Panc1 (cell line): ENCODE measurements around the gene HIGD1A.

Experiments used
- POLR2AphosphoS5 ChIP-seq: IDR thresholded peaks from 2 replicates; pipeline ENCODE4 v1.6.1; 2012; ENCODE audit warnings: mild to moderate bottlenecking, low read depth, low read length, moderate library complexity
- TF ChIP-seq, protein P1 (sequence below): fragments of 450-650 bp; IDR thresholded peaks from 2 replicates; pipeline ENCODE4 v1.5.1; 2017; ENCODE audit warnings: mild to moderate bottlenecking
- TF ChIP-seq, protein P2 (sequence below), 2 experiments: IDR thresholded peaks; 2 replicates each; pipeline ENCODE4 v1.6.1; 2011 to 2012; ENCODE audit warnings: low read depth in 2 of 2, control low read depth in 1 of 2, low read length in 1 of 2, mild to moderate bottlenecking in 1 of 2, moderate library complexity in 1 of 2; ENCODE audit not compliant: insufficient read depth in 1 of 2

DNA sequence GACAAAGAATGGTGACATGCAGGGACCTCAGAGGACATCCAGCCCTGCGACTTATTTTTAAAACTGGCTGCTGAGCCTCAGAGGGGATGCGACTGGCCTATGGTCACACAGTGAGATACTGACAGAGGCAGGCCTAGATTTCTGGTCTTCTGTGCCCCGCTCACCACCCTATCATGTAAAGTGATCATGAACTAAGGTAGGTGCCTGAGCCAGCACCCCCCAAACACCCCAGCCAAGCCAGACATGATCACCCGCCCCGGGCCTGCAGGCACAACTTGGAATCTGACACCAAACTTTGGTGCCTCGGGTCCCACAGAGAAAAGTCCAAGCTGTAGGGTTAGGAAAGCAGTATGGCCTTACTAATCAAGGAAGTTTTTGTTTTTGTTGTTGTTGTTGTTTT lies 67.8 kb downstream of the HIGD1A start:
- TF ChIP-seq POLR2AphosphoS5: no peak
- TF ChIP-seq, protein P1, sequence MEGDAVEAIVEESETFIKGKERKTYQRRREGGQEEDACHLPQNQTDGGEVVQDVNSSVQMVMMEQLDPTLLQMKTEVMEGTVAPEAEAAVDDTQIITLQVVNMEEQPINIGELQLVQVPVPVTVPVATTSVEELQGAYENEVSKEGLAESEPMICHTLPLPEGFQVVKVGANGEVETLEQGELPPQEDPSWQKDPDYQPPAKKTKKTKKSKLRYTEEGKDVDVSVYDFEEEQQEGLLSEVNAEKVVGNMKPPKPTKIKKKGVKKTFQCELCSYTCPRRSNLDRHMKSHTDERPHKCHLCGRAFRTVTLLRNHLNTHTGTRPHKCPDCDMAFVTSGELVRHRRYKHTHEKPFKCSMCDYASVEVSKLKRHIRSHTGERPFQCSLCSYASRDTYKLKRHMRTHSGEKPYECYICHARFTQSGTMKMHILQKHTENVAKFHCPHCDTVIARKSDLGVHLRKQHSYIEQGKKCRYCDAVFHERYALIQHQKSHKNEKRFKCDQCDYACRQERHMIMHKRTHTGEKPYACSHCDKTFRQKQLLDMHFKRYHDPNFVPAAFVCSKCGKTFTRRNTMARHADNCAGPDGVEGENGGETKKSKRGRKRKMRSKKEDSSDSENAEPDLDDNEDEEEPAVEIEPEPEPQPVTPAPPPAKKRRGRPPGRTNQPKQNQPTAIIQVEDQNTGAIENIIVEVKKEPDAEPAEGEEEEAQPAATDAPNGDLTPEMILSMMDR: no peak
- TF ChIP-seq, protein P2, sequence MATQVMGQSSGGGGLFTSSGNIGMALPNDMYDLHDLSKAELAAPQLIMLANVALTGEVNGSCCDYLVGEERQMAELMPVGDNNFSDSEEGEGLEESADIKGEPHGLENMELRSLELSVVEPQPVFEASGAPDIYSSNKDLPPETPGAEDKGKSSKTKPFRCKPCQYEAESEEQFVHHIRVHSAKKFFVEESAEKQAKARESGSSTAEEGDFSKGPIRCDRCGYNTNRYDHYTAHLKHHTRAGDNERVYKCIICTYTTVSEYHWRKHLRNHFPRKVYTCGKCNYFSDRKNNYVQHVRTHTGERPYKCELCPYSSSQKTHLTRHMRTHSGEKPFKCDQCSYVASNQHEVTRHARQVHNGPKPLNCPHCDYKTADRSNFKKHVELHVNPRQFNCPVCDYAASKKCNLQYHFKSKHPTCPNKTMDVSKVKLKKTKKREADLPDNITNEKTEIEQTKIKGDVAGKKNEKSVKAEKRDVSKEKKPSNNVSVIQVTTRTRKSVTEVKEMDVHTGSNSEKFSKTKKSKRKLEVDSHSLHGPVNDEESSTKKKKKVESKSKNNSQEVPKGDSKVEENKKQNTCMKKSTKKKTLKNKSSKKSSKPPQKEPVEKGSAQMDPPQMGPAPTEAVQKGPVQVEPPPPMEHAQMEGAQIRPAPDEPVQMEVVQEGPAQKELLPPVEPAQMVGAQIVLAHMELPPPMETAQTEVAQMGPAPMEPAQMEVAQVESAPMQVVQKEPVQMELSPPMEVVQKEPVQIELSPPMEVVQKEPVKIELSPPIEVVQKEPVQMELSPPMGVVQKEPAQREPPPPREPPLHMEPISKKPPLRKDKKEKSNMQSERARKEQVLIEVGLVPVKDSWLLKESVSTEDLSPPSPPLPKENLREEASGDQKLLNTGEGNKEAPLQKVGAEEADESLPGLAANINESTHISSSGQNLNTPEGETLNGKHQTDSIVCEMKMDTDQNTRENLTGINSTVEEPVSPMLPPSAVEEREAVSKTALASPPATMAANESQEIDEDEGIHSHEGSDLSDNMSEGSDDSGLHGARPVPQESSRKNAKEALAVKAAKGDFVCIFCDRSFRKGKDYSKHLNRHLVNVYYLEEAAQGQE (IDR thresholded peaks at IDR 0.05; ENCODE audit: insufficient read depth in 1 of 2, low read depth in 2 of 2, low read length in 1 of 2): no peak
